GM23338 (cell line): ENCODE measurements around the gene FYCO1. TPM values are rescaled to one million over a fixed set of nuclear protein-coding genes. Genes with fewer than 3 reads are reported as not detected.

Experiments
- ATAC-seq: fragments of 200-7000 bp; cut with Tn5 transposase; 3 replicates; pipeline ENCODE4 v1.9.1; 2020
- DNase-seq: peaks from one replicate; pipeline ENCODE4 v3.0.0-alpha.2; 2015; ENCODE audit warnings: low spot score
- H2AFZ ChIP-seq: fragments of 200-600 bp; sonication (generic); 2 replicates; pipeline ENCODE4 v1.8.0; 2016; ENCODE audit warnings: antibody characterized with exemption, mild to moderate bottlenecking, moderate library complexity
- H3F3A ChIP-seq: fragments of 200-600 bp; sonication (generic); replicated peaks from 2 replicates; pipeline ENCODE4 v1.8.0; 2017; ENCODE audit warnings: antibody characterized with exemption, mixed run types, low read depth
- H3K27ac ChIP-seq: fragments of 200-600 bp; sonication (generic); 2 replicates; pipeline ENCODE4 v1.6.1; 2016; ENCODE audit warnings: low read depth
- H3K27me3 ChIP-seq: fragments of 200-600 bp; sonication (generic); 2 replicates; pipeline ENCODE4 v1.8.0; 2016; ENCODE audit warnings: mild to moderate bottlenecking, mixed run types, moderate library complexity; ENCODE audit not compliant: insufficient read depth
- H3K36me3 ChIP-seq: fragments of 200-600 bp; sonication (generic); 2 replicates; pipeline ENCODE4 v1.8.0; 2016; ENCODE audit warnings: mild to moderate bottlenecking; ENCODE audit not compliant: insufficient read depth
- H3K4me1 ChIP-seq: fragments of 200-600 bp; sonication (generic); 2 replicates; pipeline ENCODE4 v1.8.0; 2016; ENCODE audit warnings: mild to moderate bottlenecking, moderate library complexity; ENCODE audit not compliant: insufficient read depth
- H3K4me2 ChIP-seq: fragments of 200-600 bp; sonication (generic); 2 replicates; pipeline ENCODE4 v1.7.1; 2017; ENCODE audit warnings: mixed run types
- H3K4me3 ChIP-seq: fragments of 200-600 bp; sonication (generic); 2 replicates; pipeline ENCODE4 v1.6.1; 2016; ENCODE audit warnings: mixed run types
- H3K79me2 ChIP-seq: fragments of 200-600 bp; sonication (generic); replicated peaks from 2 replicates; pipeline ENCODE4 v1.8.0; 2017; ENCODE audit warnings: mild to moderate bottlenecking; ENCODE audit not compliant: insufficient read depth
- H3K9me2 ChIP-seq: fragments of 200-600 bp; sonication (generic); 2 replicates; pipeline ENCODE4 v1.8.0; 2017; ENCODE audit not compliant: insufficient read depth
- H4K20me1 ChIP-seq: fragments of 200-600 bp; sonication (generic); replicated peaks from 2 replicates; pipeline ENCODE4 v1.8.0; 2017; ENCODE audit warnings: mild to moderate bottlenecking; ENCODE audit not compliant: insufficient read depth
- H3K27ac Mint-ChIP-seq: 2 replicates; pipeline ENCODE4 v1.8.0; 2020; ENCODE audit warnings: inconsistent platforms, mild to moderate bottlenecking, moderate library complexity, mixed read lengths
- H3K27me3 Mint-ChIP-seq: 3 replicates; pipeline ENCODE4 v1.8.0; 2022; ENCODE audit warnings: low read depth, mild to moderate bottlenecking, moderate library complexity, mixed read lengths, inconsistent platforms; ENCODE audit not compliant: insufficient read depth, poor library complexity
- H3K36me3 Mint-ChIP-seq: 3 replicates; pipeline ENCODE4 v1.8.0; 2021; ENCODE audit warnings: low read depth, mild to moderate bottlenecking, inconsistent platforms, moderate library complexity, mixed read lengths
- H3K4me1 Mint-ChIP-seq: 3 replicates; pipeline ENCODE4 v1.8.0; 2020; ENCODE audit warnings: mild to moderate bottlenecking, inconsistent platforms, mixed read lengths
- H3K4me3 Mint-ChIP-seq: 3 replicates; pipeline ENCODE4 v1.8.0; 2021; ENCODE audit warnings: moderate library complexity, mild to moderate bottlenecking, inconsistent platforms, mixed read lengths
- H3K9me3 Mint-ChIP-seq: 3 replicates; pipeline ENCODE4 v1.8.0; 2020; ENCODE audit warnings: moderate library complexity, mild to moderate bottlenecking, inconsistent platforms, mixed read lengths
- CREB1 ChIP-seq: fragments of 250-450 bp; sonication (Bioruptor Pico); IDR thresholded peaks from 2 replicates; pipeline ENCODE4 v1.5.0; 2020; ENCODE audit warnings: low read depth, mild to moderate bottlenecking, moderate library complexity
- CTCF ChIP-seq, 2 experiments: fragments of 200-600 bp in 1 of 2; sonication (generic) in 1 of 2; conservative IDR thresholded peaks; 2 replicates each; pipeline versions ENCODE4 v1.5.1 to v1.6.1; 2016 to 2017; ENCODE audit warnings: antibody characterized with exemption in 2 of 2, low read depth in 2 of 2, mild to moderate bottlenecking in 2 of 2, moderate library complexity in 1 of 2
- ETS1 ChIP-seq: IDR thresholded peaks from 2 replicates; pipeline ENCODE4 v1.6.1; 2016; ENCODE audit warnings: antibody characterized with exemption
- EZH2phosphoT487 ChIP-seq: fragments of 200-600 bp; sonication (generic); IDR thresholded peaks from one replicate; pipeline ENCODE4 v1.8.1; 2018; ENCODE audit warnings: antibody characterized with exemption; ENCODE audit not compliant: unreplicated experiment
- JUNB ChIP-seq: IDR thresholded peaks from one replicate; pipeline ENCODE4 v1.6.1; 2016; ENCODE audit warnings: antibody characterized with exemption; ENCODE audit not compliant: unreplicated experiment
- NANOG ChIP-seq: IDR thresholded peaks from 2 replicates; pipeline ENCODE4 v1.6.1; 2016; ENCODE audit warnings: antibody characterized with exemption, borderline replicate concordance
- POLR2AphosphoS5 ChIP-seq: IDR thresholded peaks from 2 replicates; pipeline ENCODE4 v1.6.1; 2016; ENCODE audit warnings: antibody characterized with exemption, low read depth
- REST ChIP-seq: IDR thresholded peaks from one replicate; pipeline ENCODE4 v1.6.1; 2018; ENCODE audit warnings: antibody characterized with exemption; ENCODE audit not compliant: unreplicated experiment
- STAT1 ChIP-seq: IDR thresholded peaks from one replicate; pipeline ENCODE4 v1.6.1; 2016; ENCODE audit warnings: antibody characterized with exemption; ENCODE audit not compliant: unreplicated experiment
- ZNF114 ChIP-seq: fragments of 250-450 bp; sonication (Bioruptor Pico); IDR thresholded peaks from 2 replicates; pipeline ENCODE4 v1.5.0; 2020; ENCODE audit warnings: mild to moderate bottlenecking, moderate library complexity
- ZNF331 ChIP-seq: fragments of 250-450 bp; sonication (Bioruptor Pico); IDR thresholded peaks from 2 replicates; pipeline ENCODE4 v1.5.0; 2020; ENCODE audit warnings: low read depth, mild to moderate bottlenecking, moderate library complexity
- polyA plus RNA-seq: library from polyadenylated mRNA; unstranded; fragments of >200 nt; fragmentation: Nextera tagmentation; extraction: Ambion mirVana; gene quantifications from 2 replicates; pipeline ENCODE4 v1.2.1, GENCODE V29; 2016
- total RNA-seq: library from RNA; depleted of rRNA; stranded (reverse); fragments of >200 nt; shearing (Covaris generic); gene quantifications from 2 replicates; pipeline ENCODE4 v1.2.3, GENCODE V29; 2014

Gene FYCO1
- total and polyA plus RNA-seq, 2 experiments from 2014 or later = 4.5 to 17.2 TPM

- H3K4me1 Mint-ChIP-seq = peaks cover 17% of the 10 kb centered on the region
These were observed 57.6 kb downstream of the FYCO1 start for GRCh38 chr3:45938043-45938435.

GRCh38 chr3:45937206-45938042 is 58.2 kb downstream of the FYCO1 start:
- Histone ChIP-seq H3K27me3 (no peaks in the 10 kb centered on the region), H3K9me2 (no peaks in the 10 kb centered on the region), H3K4me3 (no peak overlapping the region), H4K20me1 (peaks cover 6% of the 10 kb centered on the region), H3K79me2 (no peaks in the 10 kb centered on the region), H3K4me1 (no peaks in the 10 kb centered on the region), H2AFZ (no peak overlapping the region), H3F3A (no peaks in the 10 kb centered on the region), H3K36me3 (peaks cover 16% of the 10 kb centered on the region), H3K4me2 (no peak overlapping the region), H3K27ac (no peak overlapping the region)
- no peaks in the 10 kb centered on the region; the same call in 2 of the 3 replicates for H3K9me3 Mint-ChIP-seq
- H3K27ac Mint-ChIP-seq = no peak overlapping the region
- no peak for ATAC-seq
- H3K27me3 Mint-ChIP-seq = peaks cover 1% of the 10 kb centered on the region
- no peak overlapping the region for H3K4me3 Mint-ChIP-seq
- peaks cover 17% of the 10 kb centered on the region for H3K4me1 Mint-ChIP-seq
- DNase-seq = no peak
- H3K36me3 Mint-ChIP-seq = peaks cover 32% of the 10 kb centered on the region
- TF ChIP-seq JUNB (no peak), ZNF114 (CRISPR knock-in tag) (no peak), NANOG (no peak), CTCF (conservative IDR thresholded peaks at IDR 0.05; ENCODE audit: low read depth in 2 of 2) (no peak), EZH2phosphoT487 (no peak), CREB1 (no peak), REST (no peak), STAT1 (no peak), ETS1 (no peak), ZNF331 (CRISPR knock-in tag) (no peak), POLR2AphosphoS5 (no peak)

More at GRCh38 chr3:45938043-45938435, 57.6 kb downstream of the FYCO1 start:
- H3K9me2 ChIP-seq = no peaks in the 10 kb centered on the region
- no peak overlapping the region for H3K4me3 Mint-ChIP-seq
- no peaks in the 10 kb centered on the region for H3K79me2 ChIP-seq
- TF ChIP-seq NANOG (no peak), CTCF (conservative IDR thresholded peaks at IDR 0.05; ENCODE audit: low read depth in 2 of 2) (no peak)
- H3K4me3 ChIP-seq = no peak overlapping the region
- peaks cover 32% of the 10 kb centered on the region for H3K36me3 Mint-ChIP-seq
- H3F3A ChIP-seq = no peaks in the 10 kb centered on the region
- H3K27ac Mint-ChIP-seq = no peak overlapping the region
- no peak for DNase-seq
- peaks cover 11% of the 10 kb centered on the region for H3K36me3 ChIP-seq
- peaks cover 6% of the 10 kb centered on the region for H4K20me1 ChIP-seq
- no peak for ATAC-seq
- peaks cover 1% of the 10 kb centered on the region for H3K27me3 Mint-ChIP-seq
- H2AFZ ChIP-seq = no peak overlapping the region
- no peaks in the 10 kb centered on the region; the same call in 2 of the 3 replicates for H3K9me3 Mint-ChIP-seq
- H3K4me2 ChIP-seq = no peak overlapping the region
- H3K4me1 ChIP-seq = no peaks in the 10 kb centered on the region
- H3K27me3 ChIP-seq = no peaks in the 10 kb centered on the region
- no peak overlapping the region for H3K27ac ChIP-seq
